Stimulated activated CD4-positive, alpha-beta T cell treated with anti-CD3 and anti-CD28 coated beads, Interleukin-4, amount 100 ng/mL, for 4 hours (primary cell): ENCODE data around the gene RILPL1.
A peak's percentile ranks its signal among the peaks of the same experiment; 100 is the strongest.
"Not testable (repeated sequence)": the region's sequence is repeated elsewhere in the genome, so short reads cannot be mapped to it uniquely, and the experiment has no call there.

Experiments
- DNase-seq, 2 experiments: peaks; one replicate each; pipeline ENCODE4 v3.0.0-alpha.2; 2020

The RILPL1 gene

GRCh38 chr12:123533672-123534643, at the start of gene RILPL1:
Gene RILPL1, minus strand, starts transcription at chr12:123533719. Its CDS starts 237 bp downstream, at chr12:123533482.
- DNase-seq, result peak; percentile 36 to 60

GRCh38 chr12:123580772-123581171, 47.3 kb upstream of the RILPL1 start:
- DNase-seq, result no peak

- DNase-seq, result not testable (repeated sequence)
Observed at GRCh38 chr12:123578829-123579228, 45.3 kb upstream of the RILPL1 start.

- DNase-seq, result no peak
Observed at GRCh38 chr12:123578243-123578642, 44.7 kb upstream of the RILPL1 start.

GRCh38 chr12:123576611-123577010, 43.1 kb upstream of the RILPL1 start:
- DNase-seq, result no peak

GRCh38 chr12:123573870-123574269, 40.4 kb upstream of the RILPL1 start:
- DNase-seq, result no peak

GRCh38 chr12:123572391-123572790, 38.9 kb upstream of the RILPL1 start:
- DNase-seq, result no peak

- DNase-seq, result no peak
Observed at GRCh38 chr12:123571343-123571813, 37.9 kb upstream of the RILPL1 start.

- DNase-seq, result no peak
Observed at GRCh38 chr12:123559468-123559867, 25.9 kb upstream of the RILPL1 start.

GRCh38 chr12:123558487-123558886, 25.0 kb upstream of the RILPL1 start:
- DNase-seq, result not testable (repeated sequence)

GRCh38 chr12:123554843-123555242, 21.3 kb upstream of the RILPL1 start:
- DNase-seq, result not testable (repeated sequence)

GRCh38 chr12:123554136-123554535, 20.6 kb upstream of the RILPL1 start:
- not testable (repeated sequence) for DNase-seq

- DNase-seq, result no peak
Observed at GRCh38 chr12:123550700-123551099, 17.2 kb upstream of the RILPL1 start.

- DNase-seq, result no peak
Observed at GRCh38 chr12:123548107-123548506, 14.6 kb upstream of the RILPL1 start.

GRCh38 chr12:123546281-123546680, 12.8 kb upstream of the RILPL1 start:
- no peak for DNase-seq

GRCh38 chr12:123543541-123543940, 10.0 kb upstream of the RILPL1 start:
- DNase-seq, result no peak

- no peak for DNase-seq
Observed at GRCh38 chr12:123540899-123541662, 7.6 kb upstream of the RILPL1 start.

GRCh38 chr12:123535952-123536351, 2.4 kb upstream of the RILPL1 start:
- DNase-seq, result not testable (repeated sequence)

- DNase-seq, result peak in 1 of 2 experiments; percentile 5
Observed at GRCh38 chr12:123532808-123533649, 490 bp downstream of the RILPL1 start.

GRCh38 chr12:123532019-123532418, 1.5 kb downstream of the RILPL1 start:
- no peak for DNase-seq

GRCh38 chr12:123531091-123531490, 2.4 kb downstream of the RILPL1 start:
- DNase-seq, result no peak

GRCh38 chr12:123530668-123531067, 2.9 kb downstream of the RILPL1 start:
- no peak for DNase-seq

GRCh38 chr12:123529686-123530085, 3.8 kb downstream of the RILPL1 start:
- no peak for DNase-seq
